Measurements from ENCODE around the gene INHBE.
"Not testable (repeated sequence)": the region's sequence is repeated elsewhere in the genome, so short reads cannot be mapped to it uniquely, and the experiment has no call there.

INHBE gene

DNA sequence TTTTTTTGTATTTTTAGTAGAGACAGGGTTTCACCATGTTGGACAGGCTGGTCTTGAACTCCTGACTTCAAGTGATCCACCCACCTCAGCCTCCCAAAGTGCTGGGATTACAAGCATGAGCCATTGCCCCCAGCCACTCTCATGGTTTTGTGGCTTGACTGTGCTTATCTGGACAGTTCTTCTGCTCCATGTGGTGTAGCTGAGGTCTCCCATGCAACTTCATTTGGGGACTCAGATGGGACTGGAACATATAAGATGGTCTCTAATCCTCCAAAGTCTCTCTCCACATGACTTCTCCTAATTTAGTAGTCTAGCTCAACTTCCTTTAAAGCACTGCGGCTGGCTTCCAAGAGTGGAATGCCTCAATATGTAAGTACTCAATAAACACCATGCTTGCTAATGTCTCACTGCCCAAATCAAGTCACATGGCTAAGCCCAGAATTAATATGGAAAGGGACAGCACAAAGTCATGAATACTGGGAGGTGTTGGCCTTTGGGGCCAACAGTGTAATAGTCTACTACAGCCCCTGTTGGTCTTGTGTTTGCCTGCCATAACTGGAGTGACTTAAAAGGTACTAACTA, 13.2 kb upstream of the INHBE start:
- no peak for DNase-seq

- DNase-seq = not testable (repeated sequence)
Measured at GRCh38 chr12:57444337-57444736, 10.8 kb upstream of the INHBE start.

- DNase-seq = no peak
Measured at GRCh38 chr12:57444744-57445143, 10.4 kb upstream of the INHBE start.

GRCh38 chr12:57446292-57446960, 8.7 kb upstream of the INHBE start:
- DNase-seq = no peak

- no peak for DNase-seq
Measured at GRCh38 chr12:57448669-57449068, 6.4 kb upstream of the INHBE start.

DNA sequence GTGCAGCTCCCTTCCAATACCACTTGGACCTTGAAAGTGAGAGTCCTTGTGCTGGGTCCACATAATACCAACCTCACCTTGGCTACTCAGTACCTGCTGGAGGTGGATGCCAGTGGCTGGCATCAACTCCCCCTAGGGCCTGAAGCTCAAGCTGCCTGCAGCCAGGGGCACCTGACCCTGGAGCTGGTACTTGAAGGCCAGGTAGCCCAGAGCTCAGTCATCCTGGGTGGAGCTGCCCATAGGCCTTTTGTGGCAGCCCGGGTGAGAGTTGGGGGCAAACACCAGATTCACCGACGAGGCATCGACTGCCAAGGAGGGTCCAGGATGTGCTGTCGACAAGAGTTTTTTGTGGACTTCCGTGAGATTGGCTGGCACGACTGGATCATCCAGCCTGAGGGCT, 5.7 kb upstream of the INHBE start:
- DNase-seq = no peak

GRCh38 chr12:57450057-57450456, 5.0 kb upstream of the INHBE start:
- no peak for DNase-seq

DNA sequence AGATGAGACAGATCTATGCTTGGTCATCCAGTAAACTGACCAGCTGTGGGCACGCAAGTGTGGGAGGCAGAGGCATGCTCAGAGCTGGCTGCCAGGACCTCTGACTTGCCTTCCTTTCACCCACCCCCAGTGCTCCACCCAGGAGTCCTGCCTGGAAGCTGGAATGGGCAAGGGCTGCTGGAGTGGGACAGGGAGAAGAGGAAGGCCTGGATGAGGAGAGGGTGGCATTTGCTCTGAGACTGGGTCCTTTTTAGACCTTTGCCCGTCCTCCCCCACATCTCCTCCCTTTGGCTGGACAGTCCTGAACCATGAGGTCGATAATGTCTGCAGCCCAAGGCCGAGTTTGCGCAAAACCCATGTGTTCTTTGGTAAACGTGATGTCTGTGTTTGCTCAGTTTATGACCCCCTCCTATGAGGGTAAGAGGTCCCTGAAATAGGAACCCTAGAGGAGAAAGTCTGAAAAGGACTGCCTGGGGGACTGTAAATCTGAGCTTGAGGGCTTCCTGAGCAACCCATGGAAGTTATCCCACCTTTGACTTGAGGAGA, 3.8 kb upstream of the INHBE start:
- no peak for DNase-seq

GRCh38 chr12:57452181-57452936, 2.7 kb upstream of the INHBE start:
- DNase-seq = no peak

DNA sequence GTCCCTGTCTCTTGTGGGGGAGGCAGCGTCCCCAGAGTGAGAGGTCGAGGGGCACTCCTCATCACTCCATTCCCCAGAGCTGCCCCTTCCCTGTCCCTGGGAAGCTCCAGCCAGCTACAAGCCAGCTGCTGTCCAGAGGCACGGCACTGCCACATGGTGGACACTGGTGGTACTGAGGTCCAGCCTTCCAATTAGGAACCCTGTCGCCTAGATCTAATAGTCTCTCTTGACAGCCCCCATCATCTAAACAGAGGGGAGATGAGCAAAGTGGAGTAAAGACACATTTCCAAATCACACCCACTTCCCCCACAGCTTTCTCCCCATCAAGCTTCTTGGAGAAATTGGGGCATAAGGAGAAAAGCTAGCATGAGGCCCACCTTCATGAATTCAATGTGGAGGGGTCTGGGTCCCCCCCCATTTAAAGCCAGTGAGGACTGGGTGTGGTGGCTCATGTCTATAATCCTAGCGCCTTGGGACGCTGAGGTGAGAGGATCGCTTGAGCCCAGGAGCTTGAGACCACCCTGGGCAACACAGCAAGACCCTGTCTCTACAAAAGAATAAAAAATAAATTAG, 2.1 kb upstream of the INHBE start:
- DNase-seq = peak; percentile 39

DNA sequence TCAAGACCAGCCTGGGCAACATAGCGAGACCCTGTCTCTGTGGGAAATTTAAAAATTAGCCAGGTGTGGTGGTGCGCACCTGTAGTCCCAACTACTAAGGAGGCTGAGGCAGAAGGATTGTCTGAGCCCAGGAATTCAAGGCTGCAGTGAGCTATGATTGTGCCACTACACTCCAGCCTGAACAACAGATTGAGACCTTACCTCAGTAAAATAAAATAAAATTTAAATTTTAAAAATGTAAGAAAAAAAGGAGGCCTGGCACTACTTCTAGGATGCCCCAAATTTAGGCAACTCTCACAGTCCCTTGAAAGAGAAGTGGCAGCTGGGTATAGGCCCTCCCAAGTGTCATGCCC, 918 bp upstream of the INHBE start:
- no peak for DNase-seq

- DNase-seq = no peak
Measured at GRCh38 chr12:57455374-57456144, 452 bp downstream of the INHBE start.

DNA sequence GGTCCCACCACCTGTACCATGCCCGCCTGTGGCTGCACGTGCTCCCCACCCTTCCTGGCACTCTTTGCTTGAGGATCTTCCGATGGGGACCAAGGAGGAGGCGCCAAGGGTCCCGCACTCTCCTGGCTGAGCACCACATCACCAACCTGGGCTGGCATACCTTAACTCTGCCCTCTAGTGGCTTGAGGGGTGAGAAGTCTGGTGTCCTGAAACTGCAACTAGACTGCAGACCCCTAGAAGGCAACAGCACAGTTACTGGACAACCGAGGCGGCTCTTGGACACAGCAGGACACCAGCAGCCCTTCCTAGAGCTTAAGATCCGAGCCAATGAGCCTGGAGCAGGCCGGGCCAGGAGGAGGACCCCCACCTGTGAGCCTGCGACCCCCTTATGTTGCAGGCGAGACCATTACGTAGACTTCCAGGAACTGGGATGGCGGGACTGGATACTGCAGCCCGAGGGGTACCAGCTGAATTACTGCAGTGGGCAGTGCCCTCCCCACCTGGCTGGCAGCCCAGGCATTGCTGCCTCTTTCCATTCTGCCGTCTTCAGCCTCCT, 1.1 kb downstream of the INHBE start:
- peak; percentile 55 for DNase-seq

- DNase-seq = no peak
Measured at GRCh38 chr12:57456737-57457490, 1.8 kb downstream of the INHBE start.

DNA sequence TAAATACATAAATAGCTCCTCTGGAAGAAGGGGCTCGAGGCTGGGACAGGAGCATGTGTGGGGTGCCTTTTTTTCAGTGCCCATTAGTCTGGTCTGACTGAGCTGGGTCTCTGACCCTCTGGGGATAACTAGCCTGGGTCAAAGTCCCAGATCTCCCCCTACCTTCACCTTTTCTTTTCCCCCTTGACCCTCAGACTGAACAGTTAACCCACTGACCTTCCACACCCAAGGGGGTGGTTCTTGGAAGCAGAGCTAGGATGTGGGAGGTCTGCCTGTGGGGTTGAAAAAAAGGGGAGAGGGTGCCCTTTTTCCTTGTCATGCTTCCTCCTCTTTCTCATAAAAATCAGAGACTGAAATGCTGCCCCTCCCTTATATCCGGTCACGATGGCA, 3.6 kb downstream of the INHBE start:
- no peak for DNase-seq

GRCh38 chr12:57459055-57459749, 4.1 kb downstream of the INHBE start:
- DNase-seq = peak; percentile 96

DNA sequence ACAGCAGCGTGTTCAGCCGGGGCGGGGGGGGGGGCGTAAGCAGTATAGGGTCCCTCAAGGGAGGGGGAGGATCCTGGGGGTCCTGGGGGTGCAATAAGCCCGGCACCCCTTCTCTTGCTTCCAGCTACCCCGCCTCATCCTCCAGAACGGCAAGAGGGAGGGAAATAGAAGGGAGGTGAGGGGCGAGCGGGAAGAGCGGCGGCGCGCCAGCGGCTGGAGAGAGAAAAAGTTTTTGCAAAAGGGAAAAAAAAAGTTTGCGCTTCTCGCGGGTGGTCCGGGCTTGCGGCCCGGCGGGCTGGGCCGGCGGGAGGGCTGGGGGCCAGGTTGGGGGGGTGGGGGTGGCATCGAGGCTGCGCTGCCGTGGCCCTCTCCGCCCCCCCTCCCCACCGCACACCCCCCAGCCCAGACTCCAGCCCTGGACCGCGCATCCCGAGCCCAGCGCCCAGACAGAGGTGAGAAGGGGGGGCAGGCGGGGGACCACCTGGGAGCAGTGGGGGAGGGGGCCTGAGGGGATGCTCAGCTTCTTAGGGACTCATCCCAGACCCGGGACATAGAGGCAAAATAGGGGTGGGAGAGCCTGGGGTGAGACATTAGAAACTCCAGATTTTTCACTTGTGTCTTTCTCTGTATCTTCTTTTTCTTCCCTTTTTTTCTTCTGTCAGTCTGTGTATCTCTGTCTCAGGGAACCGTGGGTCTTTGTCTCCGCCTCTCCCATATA, 4.8 kb downstream of the INHBE start, which contains the start of gene GLI1:
Gene GLI1, plus strand, starts transcription at position 36 of the 718 bp plus-strand sequence. CDS start 3,907 bp downstream, outside the sequence.
- DNase-seq = no peak

DNA sequence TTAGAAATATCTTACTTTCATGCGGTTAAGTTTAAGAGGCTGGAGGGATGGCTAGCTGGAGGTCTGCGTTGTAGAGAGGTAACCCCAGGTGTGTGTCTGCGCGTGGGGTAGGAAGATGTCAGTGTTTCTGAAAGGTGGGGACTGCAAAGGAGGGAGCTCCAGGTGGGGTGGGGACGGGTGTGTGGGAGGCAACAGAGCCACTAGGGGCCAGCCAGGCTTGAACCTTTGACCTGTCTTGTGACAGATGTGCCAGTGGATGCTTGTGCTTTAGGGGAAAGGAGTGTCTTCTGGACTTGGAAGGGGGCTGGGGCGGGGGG, 5.3 kb downstream of the INHBE start:
- no peak for DNase-seq

- no peak for DNase-seq
Measured at GRCh38 chr12:57460841-57461275, 5.8 kb downstream of the INHBE start.

DNA sequence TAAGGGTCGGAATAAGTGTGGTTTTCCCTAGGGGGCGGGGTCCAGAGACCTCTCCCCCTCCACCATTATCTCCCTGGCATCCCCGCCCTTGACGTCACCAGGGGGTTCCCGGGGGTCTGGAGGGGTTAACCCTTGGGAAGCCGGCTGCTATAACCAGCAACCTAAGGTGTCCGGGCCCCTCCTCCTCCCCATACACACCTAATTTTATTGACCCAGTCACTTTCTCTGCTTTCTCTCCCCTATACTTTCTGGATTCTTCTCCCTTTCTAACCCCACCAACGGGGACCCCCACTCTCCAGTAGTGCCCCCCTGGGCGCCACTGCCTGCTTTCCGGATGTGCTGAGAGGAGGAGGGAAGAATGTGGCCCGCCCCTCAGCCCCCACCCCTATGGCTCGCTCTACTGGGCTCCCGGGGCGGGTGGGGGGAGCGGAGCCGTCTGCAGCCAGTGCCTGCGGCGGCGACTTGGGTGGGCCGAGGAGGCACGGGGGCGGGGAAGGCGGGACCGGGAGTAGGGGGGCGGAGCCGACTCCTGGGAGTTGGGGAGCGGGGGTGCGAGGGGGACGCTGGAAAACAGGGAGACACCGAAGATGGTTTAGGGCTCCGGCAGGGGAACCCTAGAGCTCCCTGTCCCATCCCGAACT, 6.3 kb downstream of the INHBE start:
- DNase-seq = peak; percentile 48
